Forelimb muscle (tissue), 1 donor: ENCODE measurements around the gene GPR32. TPM values are rescaled to one million over a fixed set of nuclear protein-coding genes. Genes with fewer than 3 reads are reported as not detected.
"Not testable (repeated sequence)": the region's sequence is repeated elsewhere in the genome, so short reads cannot be mapped to it uniquely, and the experiment has no call there.

Source experiments
- DNase-seq: peaks from one replicate; pipeline ENCODE4 v3.0.0-alpha.2; 2013; ENCODE audit warnings: low read depth
- polyA plus RNA-seq: library from polyadenylated mRNA; unstranded; fragments of 120-200 nt; gene quantifications from one replicate; pipeline ENCODE4 v1.2.1, GENCODE V29; 2013; ENCODE audit not compliant: insufficient read length

GPR32 gene, protein sequence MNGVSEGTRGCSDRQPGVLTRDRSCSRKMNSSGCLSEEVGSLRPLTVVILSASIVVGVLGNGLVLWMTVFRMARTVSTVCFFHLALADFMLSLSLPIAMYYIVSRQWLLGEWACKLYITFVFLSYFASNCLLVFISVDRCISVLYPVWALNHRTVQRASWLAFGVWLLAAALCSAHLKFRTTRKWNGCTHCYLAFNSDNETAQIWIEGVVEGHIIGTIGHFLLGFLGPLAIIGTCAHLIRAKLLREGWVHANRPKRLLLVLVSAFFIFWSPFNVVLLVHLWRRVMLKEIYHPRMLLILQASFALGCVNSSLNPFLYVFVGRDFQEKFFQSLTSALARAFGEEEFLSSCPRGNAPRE
- not detected for polyA plus RNA-seq

DNA sequence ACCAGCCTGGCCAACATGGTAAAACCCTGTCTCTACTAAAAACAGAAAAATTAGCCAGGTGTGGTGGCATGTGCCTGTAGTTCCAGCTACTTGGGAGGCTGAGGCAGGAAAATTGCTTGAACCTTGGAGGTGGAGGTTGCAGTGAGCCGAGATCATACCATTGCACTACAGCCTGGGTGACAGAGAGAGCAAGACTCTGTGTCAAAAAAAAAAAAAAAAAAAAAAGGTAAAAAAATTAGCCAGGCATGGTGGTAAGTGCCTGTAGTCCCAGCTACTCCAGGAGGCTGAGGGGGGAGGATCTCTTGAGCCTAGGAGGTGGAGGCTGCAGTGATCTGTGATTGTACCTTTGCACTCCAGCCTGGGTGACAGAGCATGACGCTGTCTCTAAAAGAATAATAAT lies at the start of gene GPR32:
Gene GPR32 (plus strand): TSS at position 301 of the 400 bp plus-strand sequence. CDS start 137 bp downstream, outside the sequence.
- DNase-seq, result not testable (repeated sequence)

DNA sequence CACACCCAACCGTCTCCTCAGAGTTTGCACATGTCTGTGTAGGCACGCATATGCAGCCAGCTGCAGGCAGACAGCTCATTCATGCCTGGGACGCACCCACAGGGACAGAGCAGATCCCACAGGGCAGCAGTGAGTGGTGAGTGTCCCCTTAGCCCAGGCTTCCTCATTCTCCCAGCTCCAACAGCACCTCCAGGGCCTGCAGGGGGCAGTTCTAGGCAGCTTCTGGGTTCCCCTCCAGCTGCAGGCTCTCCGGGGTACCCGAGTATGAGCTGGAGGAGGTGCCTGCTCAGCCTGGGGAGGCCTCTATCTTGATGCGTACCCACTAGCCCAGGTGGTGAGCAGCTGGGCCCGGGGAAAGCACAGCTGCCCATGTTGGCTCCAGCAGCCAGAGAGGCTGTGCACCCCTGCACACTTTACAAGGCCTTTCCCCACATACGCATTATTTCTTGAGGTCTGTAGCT lies 49.3 kb upstream of the GPR32 start:
- DNase-seq, result no peak

DNA sequence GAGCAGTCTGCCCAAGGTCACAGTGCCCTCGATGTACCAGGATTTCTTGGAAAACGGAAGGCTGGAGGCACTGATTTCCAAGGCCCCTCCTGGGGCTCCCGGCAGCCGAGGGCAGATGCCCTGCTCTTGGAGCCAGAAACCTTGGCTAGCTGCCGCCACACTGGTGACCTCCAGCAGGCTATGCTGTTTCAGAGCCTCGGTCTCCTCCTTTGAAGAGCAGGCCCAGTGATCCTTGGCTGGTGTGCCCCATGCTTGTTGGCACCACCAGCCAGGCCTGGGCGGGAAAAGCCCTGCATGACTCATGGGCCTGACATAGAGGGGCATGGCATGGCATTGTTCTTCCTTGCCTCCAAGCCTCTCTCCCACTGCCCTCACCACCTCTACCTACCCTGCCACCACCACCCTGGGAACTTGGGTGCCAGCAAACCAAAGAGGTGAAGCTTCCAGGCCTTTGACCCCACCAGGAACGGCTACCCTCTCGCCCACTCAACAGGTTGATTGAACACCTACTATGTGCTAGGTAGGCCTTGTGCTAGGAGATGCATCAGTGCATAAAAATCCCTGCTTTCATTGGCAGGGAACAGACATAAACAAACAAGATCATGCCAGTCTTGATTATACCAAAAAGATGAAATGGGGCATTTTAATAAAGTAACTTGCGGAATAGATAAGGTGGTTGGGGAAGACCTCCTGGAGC lies 48.7 kb upstream of the GPR32 start:
- no peak for DNase-seq

DNA sequence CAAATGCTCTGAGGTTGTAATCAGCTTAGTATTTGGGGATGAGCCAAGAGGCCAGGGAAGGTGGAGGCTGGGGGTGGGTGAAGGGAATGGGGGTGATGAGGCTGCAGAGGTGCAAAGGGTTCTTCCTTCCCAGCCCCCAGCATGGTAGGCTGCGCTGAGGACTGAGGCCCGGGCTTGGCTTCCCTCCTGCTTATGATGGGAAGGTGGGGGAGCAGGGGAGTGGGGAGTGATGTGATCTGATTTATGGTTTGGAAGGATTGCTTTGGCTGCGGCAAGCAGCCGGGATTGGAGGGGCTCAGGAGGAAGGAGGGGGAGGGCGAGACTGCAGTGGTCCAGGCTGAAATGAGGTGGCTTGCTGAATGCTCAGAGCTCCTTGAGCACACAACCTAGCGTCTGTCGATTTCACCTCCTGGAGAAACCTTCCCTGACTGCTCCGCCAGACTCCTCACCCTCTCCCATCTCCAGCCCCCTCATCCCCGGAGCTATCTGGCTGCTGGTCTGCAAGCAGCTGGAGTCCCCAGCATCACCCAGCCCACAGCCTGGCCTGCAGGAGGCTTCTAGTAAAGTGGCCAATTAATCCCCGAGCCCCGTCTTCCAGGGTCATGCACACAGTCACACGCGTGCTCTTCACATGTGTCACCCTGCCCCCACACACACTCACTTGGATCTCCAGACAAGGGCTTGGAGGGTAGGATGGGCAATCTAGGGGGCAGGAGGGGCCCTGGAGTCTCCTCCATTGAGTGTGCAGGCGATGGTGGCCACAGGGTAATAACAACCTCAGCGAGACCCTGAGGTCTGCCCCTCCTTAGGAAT lies 47.9 kb upstream of the GPR32 start:
- DNase-seq, result no peak

DNA sequence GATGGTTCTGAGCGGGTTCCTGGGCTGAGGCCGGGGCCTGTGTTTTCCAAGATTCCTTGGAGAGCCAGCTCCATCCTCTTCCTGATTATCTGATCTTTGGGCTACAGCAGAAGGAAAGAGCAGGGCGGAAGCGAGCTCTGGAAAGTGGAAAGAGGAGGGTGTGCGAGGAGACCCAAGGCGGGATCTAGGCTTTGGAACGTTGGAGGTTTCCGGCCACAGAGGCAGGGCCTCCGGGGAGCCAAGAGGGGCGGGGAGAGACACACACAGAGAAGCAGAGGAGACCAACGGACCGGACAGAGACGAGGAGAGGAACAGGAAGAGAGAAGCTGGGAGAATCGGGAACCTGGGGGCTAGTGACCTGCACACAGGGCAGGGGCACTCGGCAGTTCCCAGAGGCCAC lies 47.2 kb upstream of the GPR32 start, which contains the start of gene CLEC11A:
Gene CLEC11A (plus strand): TSS at position 296 of the 400 bp plus-strand sequence. CDS start 162 bp downstream, outside the sequence.
- DNase-seq, result peak; percentile 36

DNA sequence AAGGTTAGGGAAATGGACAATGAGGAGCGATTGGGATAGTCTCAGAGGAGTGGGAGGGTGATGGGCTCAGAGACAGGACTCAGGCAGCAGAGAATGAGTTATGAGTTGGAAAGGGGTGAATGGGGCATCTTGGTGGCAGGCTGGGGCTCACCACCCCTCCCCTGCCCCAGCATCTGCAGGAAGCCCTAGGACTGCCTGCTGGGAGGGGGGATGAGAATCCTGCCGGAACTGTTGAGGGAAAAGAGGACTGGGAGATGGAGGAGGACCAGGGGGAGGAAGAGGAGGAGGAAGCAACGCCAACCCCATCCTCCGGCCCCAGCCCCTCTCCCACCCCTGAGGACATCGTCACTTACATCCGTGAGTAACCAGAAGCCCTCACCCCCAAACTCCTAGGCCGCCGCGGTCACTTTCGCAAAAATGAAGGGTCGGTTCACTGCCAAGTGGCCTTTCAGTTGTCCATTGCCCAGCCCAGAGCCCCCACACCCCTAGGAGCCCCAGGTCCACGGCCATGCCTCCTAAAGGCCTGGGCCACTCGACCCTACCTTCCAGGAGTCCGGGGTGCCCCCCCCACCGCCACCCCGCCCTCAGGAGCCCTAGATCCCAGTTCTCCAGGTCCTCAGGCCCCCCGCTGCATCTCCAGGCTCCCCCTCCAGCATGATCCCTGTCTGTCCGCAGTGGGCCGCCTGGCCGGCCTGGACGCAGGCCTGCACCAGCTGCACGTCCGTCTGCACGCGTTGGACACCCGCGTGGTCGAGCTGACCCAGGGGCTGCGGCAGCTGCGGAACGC lies 46.3 kb upstream of the GPR32 start:
- no peak for DNase-seq

DNA sequence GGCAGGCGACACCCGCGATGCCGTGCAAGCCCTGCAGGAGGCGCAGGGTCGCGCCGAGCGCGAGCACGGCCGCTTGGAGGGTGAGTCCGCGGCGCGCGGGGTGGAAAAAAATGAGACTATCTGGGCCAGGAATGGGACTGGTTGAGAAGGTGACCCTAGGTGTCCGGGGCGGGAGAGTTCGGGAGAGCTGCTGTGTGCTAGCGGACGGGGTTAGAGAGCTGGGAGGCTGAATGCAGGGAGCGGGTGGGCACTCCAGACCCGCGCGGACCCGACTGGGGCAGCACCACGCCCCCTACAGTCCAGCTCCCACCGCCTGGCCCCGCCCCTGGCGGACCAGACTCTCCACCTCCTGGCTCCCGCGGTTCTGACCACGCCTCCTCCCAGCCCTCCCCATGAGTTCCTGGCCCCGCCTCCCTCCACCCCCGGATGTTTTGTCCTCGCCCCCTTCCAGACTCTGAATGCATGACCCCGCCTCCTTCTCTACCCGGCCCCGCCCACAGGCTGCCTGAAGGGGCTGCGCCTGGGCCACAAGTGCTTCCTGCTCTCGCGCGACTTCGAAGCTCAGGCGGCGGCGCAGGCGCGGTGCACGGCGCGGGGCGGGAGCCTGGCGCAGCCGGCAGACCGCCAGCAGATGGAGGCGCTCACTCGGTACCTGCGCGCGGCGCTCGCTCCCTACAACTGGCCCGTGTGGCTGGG lies 45.6 kb upstream of the GPR32 start:
- DNase-seq, result peak; percentile 93

DNA sequence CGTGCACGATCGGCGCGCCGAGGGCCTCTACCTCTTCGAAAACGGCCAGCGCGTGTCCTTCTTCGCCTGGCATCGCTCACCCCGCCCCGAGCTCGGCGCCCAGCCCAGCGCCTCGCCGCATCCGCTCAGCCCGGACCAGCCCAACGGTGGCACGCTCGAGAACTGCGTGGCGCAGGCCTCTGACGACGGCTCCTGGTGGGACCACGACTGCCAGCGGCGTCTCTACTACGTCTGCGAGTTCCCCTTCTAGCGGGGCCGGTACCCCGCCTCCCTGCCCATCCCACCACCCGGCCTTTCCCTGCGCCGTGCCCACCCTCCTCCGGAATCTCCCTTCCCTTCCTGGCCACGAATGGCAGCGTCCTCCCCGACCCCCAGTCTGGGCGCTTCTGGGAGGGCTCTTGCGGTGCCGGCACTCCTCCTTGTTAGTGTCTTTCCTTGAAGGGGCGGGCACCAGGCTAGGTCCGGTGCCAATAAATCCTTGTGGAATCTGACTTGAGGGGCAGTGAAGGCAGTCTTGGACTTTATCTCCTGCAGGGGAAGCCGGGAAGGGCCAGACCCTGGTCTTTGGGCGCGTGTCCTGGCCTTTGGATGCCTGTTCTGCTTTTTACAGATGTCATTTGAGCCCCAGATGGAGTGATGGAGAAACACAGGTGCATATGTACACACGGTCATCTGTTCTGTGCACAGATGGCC lies 44.9 kb upstream of the GPR32 start:
- DNase-seq, result no peak

DNA sequence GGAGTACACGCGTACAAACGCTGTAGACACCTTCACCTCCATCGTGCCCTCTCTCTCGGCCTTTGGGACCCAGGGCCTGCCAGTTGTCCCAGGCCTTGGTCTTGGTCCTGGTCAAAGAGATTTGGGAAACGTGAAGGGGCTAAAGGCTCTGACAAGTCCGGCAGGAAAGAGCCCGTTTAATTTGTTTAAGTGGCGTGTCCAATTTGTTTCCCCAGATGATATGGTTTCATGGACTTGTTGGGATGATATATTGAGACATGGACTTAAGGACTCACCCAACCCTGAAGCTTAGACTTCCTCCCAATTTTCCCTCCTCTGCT lies 44.4 kb upstream of the GPR32 start:
- no peak for DNase-seq

DNA sequence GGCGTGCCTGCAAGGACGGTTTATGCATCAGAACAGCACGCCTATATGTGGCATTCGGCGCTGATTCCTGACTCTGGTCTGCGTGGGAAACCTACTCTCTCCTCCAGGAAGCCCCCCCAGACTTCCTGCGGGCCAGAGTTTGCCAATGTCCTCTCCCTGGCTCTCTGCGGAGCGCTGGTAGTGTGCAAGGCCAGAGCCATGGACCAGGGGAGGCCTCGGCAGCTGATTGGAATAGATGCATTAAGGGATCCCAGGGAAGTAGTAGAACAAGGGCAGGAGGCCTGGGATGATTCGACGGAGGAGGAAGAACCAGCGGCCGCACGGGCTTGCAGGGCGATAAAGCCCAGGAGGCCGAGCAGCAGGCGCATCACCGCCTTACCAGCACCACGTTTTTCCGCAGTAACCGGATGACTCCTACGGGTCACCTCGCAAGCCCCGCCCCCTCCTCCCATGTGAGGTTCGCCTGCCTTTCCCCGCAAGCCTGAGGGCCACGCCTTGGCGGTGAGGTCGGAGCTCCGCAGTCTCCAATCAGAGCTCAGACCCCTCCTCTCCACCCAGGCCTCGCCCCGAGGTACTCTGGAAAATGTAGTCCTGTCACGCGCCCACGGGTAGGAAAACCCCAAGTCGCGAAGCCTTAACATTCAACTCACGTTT lies 42.1 kb upstream of the GPR32 start:
- no peak for DNase-seq

DNA sequence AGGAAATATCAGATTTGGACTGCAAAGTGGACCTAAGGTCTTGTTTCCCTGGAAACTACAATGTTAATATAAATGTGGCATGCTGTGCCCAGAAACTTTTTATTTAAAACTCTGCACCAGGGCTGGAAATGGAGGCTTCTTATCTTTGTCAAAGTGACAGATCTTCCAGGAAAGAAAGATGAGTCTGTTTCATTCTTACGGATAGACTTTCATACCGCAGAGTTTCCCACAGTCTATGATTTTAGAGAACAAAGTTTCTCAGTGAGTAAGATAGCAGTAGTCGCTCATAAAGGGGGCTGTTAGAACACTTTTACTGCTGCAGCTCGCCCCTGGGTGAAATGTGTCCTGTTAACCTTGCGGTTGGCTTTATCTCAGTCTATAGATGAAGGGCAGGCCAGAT lies 40.4 kb upstream of the GPR32 start:
- DNase-seq, result no peak

DNA sequence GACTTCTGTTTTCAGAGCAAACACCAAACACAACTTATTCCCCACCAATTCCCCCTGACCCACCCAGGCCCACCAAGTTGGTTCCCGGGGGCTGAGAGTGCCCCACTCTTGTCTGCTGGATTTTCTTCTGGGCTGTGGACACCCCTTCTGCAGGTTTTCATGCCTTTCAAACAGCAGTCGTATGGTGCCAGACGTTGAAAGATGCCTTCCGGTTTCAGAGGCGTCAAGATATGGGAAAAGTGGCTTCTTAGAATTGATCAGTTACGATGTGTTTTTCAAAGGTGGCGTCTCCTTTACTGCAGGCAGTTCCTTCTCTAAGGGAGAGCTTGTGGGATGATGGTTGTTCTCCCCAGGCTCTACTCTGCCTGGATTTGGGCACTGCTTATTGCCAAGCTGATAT lies 34.4 kb upstream of the GPR32 start:
- no peak for DNase-seq

DNA sequence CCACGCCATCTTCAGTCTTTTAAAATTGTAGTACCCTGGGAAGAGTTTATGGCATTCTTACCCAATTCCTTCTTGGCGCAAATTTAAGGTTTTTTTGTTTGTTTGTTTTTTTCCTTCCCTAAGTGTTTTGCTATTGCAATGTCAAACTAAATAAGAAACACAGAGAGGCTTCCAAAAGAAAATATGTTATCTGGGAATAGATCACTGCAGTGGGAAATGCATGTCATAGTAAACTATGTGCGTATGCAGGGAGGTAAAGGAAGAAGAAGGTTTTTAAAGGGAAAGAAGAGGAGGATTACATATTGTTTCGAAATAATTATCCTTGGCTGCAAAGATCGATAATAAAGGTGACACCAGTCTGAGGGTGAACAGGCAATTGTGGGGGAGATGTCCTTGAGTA lies 33.9 kb upstream of the GPR32 start:
- DNase-seq, result no peak

DNA sequence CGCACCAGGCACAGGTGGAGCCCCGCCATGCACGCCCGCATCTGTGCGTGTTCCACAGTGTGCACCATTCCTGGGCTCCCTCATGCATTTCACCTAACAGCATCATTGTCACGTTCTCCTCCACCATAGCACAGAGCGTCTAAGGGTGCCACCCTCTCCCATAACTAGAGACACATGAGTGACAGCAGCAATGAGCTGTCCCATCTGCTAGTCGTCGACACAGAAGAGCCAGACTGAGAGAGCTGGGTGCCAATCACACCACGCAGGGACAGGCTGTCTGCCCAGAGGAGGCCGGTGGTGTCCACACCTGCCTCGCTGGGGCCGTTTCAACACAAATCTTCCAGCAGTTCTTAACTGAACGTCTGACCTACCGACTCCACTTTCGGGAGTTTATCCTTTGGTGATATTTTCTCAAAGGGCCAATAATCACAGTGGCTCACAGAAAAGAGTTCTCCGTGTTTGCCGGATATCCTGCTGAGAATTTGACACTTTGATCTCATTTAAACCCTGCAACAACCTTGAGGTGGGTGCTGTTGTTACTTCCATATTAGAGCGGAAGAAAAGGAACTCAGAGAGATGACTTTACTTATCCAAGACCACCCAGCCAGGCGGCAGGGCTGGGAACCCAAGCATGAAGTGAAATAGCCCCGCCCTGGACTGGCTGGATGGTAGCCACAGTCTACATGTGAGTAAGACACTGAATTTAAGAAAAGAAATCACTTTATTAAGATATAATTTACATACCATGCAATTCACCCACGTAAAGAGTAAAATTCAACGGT lies 30.9 kb upstream of the GPR32 start:
- DNase-seq, result no peak

DNA sequence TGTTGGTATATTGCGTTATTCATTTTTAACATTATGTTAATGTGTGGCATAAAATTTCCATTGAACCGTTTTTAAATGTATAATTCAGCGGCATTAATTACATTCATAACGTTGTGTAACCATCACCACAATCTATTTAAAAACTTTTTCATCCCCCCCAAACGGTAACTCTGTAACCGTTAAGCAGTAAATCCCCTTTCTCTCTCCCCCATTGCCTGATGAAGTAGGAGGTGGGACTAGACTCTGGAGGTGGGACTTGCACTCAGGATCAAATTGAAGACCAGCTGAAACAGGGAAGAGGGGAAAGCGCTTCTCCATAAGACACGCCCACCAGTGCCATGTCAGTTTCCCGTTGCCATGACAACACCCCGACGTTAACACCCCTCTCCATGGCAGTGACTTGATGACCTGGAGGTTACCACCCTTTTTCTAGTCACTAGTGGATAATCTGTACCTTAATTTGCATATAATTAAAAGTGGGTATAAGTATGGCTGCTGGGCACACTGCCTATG lies 30.3 kb upstream of the GPR32 start:
- DNase-seq, result no peak

DNA sequence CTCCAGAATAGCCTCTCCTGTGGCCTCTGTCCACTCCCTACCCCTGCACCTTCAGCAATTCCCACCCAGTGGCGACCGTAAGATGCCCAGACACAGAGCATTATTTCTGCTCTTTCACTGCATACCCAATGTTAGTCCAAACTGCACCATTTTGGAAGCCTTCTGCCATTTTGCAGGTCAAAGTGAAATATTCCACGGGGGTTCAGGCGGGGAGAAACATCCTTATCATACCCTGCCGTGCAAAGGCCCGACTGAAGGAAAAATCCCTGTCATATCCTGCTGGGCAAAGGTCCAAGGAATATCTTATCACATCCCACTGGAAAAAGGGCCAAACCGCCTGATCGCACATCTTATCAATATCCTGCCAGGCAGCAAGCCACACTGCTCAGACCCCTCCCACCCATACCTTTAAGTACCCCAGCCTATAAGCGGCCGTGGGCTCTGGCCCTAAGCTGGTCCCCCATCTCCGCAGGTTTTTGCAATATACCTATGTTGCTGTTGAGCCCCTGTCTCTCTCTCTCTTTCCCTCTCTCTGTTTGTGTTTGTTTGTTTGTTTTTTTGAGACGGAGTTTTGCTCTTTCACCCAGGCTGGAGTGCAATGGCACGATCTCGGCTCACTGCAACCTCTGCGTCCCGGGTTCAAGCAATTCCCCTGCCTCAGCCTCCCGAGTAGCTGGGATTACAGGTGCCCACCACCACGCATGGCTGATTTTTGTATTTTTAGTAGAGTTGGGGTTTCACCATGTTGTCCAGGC lies 28.9 kb upstream of the GPR32 start:
- DNase-seq, result no peak

DNA sequence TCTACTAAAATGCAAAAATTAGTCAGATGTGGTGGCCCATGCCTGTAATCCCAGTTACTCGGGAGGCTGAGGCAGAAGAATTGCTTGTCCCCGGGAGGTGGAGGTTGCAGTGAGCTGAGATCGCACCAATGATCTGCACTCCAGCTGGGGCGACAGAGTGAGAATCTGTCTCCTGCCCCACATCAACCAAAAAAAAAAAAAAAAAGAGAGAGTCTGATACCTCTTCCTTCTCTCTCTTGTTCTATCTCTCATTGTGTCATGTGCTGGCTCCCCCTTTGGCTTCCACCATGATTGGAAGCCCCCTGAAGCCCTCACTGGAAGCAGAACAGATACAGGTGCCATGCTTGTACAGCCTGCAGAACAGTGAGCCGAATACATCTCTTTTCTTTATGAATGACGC lies 26.7 kb upstream of the GPR32 start:
- no peak for DNase-seq

DNA sequence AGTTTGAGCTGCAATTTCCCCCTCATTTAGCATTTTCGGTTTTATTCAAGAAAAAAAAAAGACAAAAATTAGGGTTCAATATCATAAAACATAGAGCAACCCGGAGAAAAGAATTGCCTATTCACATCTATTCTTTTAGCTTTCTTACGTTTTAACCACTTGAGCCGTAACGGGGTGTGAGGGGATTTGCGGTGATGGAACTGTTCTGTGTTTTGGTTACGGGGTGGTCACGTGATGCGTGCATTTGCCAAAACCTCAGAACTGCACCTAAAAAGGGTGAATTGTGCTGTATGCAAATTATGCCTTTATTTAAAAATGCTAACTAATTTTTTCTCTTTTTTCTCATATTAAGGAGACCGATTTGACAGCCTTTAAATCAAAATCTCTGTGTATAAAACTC lies 25.0 kb upstream of the GPR32 start:
- no peak for DNase-seq
